ENCODE results near the gene LAMC2. TPM values are rescaled to one million over a fixed set of nuclear protein-coding genes. Genes with fewer than 3 reads are reported as not detected.

The LAMC2 gene
- total RNA-seq, 4 donors from 2014 or later: 2.6 to 23.3 (median 7.3) TPM

- no peak for DNase-seq (ENCODE audit: low spot score)
- ATAC-seq (ENCODE audit: low FRiP score): no peak
- no peak for TF ChIP-seq CTCF (IDR thresholded peaks at IDR 0.05)
Measured at GRCh38 chr1:183275322-183275721, 89.3 kb downstream of the LAMC2 start.

GRCh38 chr1:183276386-183277080 lies 90.5 kb downstream of the LAMC2 start:
- no peak for TF ChIP-seq CTCF (IDR thresholded peaks at IDR 0.05)
- DNase-seq (ENCODE audit: low spot score) (no peak), ATAC-seq (ENCODE audit: low FRiP score) (no peak)

GRCh38 chr1:183277821-183278738 lies 92.0 kb downstream of the LAMC2 start:
- ATAC-seq (ENCODE audit: low FRiP score) (no peak), DNase-seq (ENCODE audit: low spot score) (no peak)
- TF ChIP-seq CTCF (IDR thresholded peaks at IDR 0.05): no peak

DNA sequence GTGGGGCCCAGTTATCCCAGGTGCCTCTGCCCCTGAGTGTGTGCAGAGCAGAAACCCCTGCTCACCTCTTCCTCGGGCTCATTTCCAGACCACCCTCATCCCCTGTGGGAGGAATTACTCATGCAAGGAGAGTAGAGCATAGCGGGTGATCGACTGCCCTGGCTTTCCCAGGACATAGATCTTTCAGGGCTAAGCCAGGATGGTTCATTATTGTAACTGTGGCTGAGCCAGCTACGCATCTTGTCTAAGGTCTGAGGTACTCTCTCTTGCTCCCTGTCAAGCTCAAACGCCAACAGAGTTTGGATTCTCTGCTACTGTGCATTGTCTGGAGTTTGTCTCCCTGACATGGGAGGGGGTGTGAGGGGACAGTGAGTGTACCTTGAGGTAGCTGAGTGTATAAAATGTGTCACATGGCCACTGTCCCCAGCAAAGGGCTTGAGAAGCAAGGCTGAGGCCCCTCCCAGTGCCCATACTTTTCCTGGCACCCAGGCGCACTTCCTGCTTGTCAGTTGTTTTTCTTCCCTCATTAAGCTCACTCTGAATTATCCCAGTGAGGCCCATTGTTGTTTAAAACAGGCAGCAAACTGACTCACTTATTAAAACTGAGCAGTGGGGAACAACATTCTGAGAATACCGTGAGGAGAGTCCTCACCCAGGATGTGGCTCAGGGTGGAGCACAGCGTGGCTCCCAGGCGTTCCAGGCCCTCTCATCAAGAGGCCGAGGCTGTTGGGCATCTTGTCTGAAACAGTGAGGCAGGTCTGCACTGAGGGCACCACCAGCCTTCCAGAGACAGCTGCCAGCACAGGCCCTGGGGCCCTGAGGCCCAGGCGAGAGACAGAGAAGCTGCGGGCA lies 92.9 kb downstream of the LAMC2 start:
- no peak for ATAC-seq (ENCODE audit: low FRiP score)
- no peak for DNase-seq (ENCODE audit: low spot score)
- TF ChIP-seq CTCF (IDR thresholded peaks at IDR 0.05): no peak

DNA sequence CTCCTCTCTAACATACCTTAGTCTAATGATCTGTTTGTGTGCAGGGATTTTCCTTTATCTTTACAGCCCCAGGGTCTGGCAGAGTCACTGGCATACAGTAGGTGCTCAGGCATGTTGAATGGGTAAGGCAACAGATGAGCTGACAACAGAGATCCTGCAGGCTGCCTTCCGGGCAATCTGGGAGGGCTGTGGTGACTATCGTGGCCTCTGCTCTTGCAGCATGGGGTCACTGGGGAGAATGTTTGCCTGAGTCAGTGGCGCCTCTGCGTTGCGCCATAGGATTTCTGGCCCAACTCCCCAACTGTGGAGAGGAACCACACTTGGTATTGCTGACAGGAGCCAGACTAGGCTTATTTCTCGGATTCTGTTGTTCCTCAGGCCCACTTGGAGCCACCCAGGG lies 93.8 kb downstream of the LAMC2 start:
- no peak for TF ChIP-seq CTCF (IDR thresholded peaks at IDR 0.05)
- ATAC-seq (ENCODE audit: low FRiP score) (no peak), DNase-seq (ENCODE audit: low spot score) (peak; percentile 51)

DNA sequence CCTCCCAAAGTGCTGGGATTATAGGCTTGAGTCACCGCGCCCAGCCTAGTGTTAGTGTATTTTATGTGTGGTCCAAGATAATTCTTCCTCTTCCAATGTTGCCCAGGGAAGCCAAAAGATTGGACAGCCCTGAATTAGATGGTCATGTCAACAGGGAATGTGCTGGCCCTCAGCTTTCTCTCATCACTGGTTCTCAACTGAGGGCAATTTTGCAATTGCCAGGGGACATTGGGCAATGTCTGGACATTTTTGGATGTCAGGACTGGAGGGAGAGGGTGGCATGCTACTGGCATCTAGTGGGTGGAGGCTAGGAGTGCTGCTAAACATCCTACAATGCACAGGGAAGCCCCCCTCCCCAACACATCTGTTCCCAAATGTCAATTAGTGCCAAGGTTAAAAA lies 95.0 kb downstream of the LAMC2 start:
- DNase-seq (ENCODE audit: low spot score) (no peak), ATAC-seq (ENCODE audit: low FRiP score) (no peak)
- TF ChIP-seq CTCF (IDR thresholded peaks at IDR 0.05): no peak
